ENCODE measurements around the gene GAB1. TPM values are rescaled to one million over a fixed set of nuclear protein-coding genes. Genes with fewer than 3 reads are reported as not detected.

The GAB1 gene
- total RNA-seq, 1 experiment from 2014 or later: 15.3 TPM

- H4K20me1 ChIP-seq (ENCODE audit: control insufficient read depth, insufficient read depth, insufficient read length): no peaks in the 10 kb centered on the region
- no CpG with 5 or more reads among the region's 3 CpGs for WGBS (ENCODE audit: extremely low coverage, insufficient read length, low lambda C conversion rate)
- no peak overlapping the region for H4K5ac ChIP-seq (ENCODE audit: insufficient read length, low read depth, low read length)
- no peaks in the 10 kb centered on the region for H3K4me1 ChIP-seq (ENCODE audit: insufficient read depth, low read length)
- H3K9me3 ChIP-seq (ENCODE audit: control insufficient read depth, low read depth, low read length): no peaks in the 10 kb centered on the region
- H3K27me3 ChIP-seq (ENCODE audit: insufficient read depth, low read length): no peaks in the 10 kb centered on the region
- no peak overlapping the region for H3K18ac ChIP-seq (ENCODE audit: insufficient read length, low read depth, low read length)
- H4K8ac ChIP-seq (replicated peaks; ENCODE audit: insufficient read length, low read depth, low read length): no peak overlapping the region
- H3K56ac ChIP-seq (ENCODE audit: insufficient read length, low read depth, low read length): no peak overlapping the region
- H2BK5ac ChIP-seq (ENCODE audit: insufficient read length, low read length): no peak overlapping the region
- no peak for DNase-seq
- H3K14ac ChIP-seq (ENCODE audit: insufficient read depth, low read length): no peak overlapping the region
- no peak overlapping the region for H3K4me3 Mint-ChIP-seq
- no peak overlapping the region for H2BK12ac ChIP-seq (ENCODE audit: insufficient read length, low read depth, low read length)
- no peak for TF ChIP-seq CTCF (conservative IDR thresholded peaks at IDR 0.05)
- H3K79me2 ChIP-seq (ENCODE audit: insufficient read depth, low read length): no peaks in the 10 kb centered on the region
- no peak overlapping the region for H3K23ac ChIP-seq (ENCODE audit: insufficient read length, low read depth, low read length)
- H3K27ac ChIP-seq (ENCODE audit: insufficient read length, low read depth, low read length): no peak overlapping the region
- H3K9ac ChIP-seq (ENCODE audit: extremely low read depth, insufficient read length, low read length): no peak overlapping the region
- H3K27me3 Mint-ChIP-seq (ENCODE audit: low read depth): no peaks in the 10 kb centered on the region
- no peak overlapping the region for H2AFZ ChIP-seq (ENCODE audit: low read length)
- H2BK20ac ChIP-seq (ENCODE audit: low read depth, low read length, poor library complexity, severe bottlenecking): no peak overlapping the region
- H2AK5ac ChIP-seq (ENCODE audit: insufficient read length, low read length): no peak overlapping the region
- peaks cover 4 to 13% of the 10 kb centered on the region in 2 experiments; a peak in 3 of 4 replicates for H3K4me1 Mint-ChIP-seq
- H3K36me3 Mint-ChIP-seq (ENCODE audit: insufficient read depth in 1 of 3, low read depth in 3 of 3): no peaks in the 10 kb centered on the region
- H3K79me1 ChIP-seq (ENCODE audit: insufficient read depth, low read depth, low read length, poor library complexity, severe bottlenecking): peaks cover 3% of the 10 kb centered on the region
- H3K27ac Mint-ChIP-seq: no peak overlapping the region
- H3T11ph ChIP-seq (ENCODE audit: low read length): no peak overlapping the region
- H2BK15ac ChIP-seq (ENCODE audit: low read depth, low read length): no peak overlapping the region
- H4K91ac ChIP-seq (ENCODE audit: insufficient read length, low read depth, low read length): no peak overlapping the region
- no peaks in the 10 kb centered on the region for H3K23me2 ChIP-seq (ENCODE audit: insufficient read length, low read depth, low read length, poor library complexity, severe bottlenecking)
- no peak overlapping the region for H2BK120ac ChIP-seq (ENCODE audit: low read depth, low read length, poor library complexity, severe bottlenecking)
- H3K9me3 Mint-ChIP-seq: no peaks in the 10 kb centered on the region
- H3K4me2 ChIP-seq (ENCODE audit: insufficient read depth, insufficient read length, low read length): no peak overlapping the region
- no peak overlapping the region for H3K4ac ChIP-seq (ENCODE audit: low read depth, low read length)
Observed at GRCh38 chr4:143410015-143410414, 73.3 kb downstream of the GAB1 start.
